Measurements from ENCODE around the gene CYBC1. TPM values are rescaled to one million over a fixed set of nuclear protein-coding genes. Genes with fewer than 3 reads are reported as not detected.

The CYBC1 gene
- total and polyA plus RNA-seq, 4 donors: 23.2 to 45.6 (median 34.9) TPM

DNA sequence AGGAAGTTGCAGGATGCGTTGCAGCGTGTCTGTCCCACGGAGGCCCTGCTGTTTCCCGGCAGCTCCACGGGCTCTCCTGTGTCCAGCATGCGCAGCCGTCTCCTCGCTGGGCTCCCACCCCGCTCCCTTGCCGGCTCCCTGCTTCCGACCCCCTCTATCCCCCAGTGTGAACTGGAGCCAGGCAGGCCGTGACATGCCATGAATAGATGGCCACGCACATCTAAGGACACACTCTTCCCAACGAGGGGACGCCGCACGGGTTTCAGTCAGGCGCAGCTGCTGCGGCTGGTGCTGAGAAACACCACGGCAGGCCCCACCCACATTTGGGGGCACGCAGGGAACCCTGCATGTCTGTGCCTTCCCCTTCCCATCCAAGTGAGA lies 41.6 kb downstream of the CYBC1 start:
- TF ChIP-seq SP1 (IDR thresholded peaks at IDR 0.05) (no peak), GABPA (IDR thresholded peaks at IDR 0.05 in 1 of 2, conservative IDR thresholded peaks at IDR 0.05 in 1 of 2) (no peak), NR2F2 (IDR thresholded peaks at IDR 0.05) (no peak), YY1 (IDR thresholded peaks at IDR 0.05) (no peak), FOXA1 (IDR thresholded peaks at IDR 0.05) (no peak), RXRA (IDR thresholded peaks at IDR 0.05) (no peak), HNF4A (conservative IDR thresholded peaks at IDR 0.05) (no peak)
- TF ChIP-seq, protein P1, sequence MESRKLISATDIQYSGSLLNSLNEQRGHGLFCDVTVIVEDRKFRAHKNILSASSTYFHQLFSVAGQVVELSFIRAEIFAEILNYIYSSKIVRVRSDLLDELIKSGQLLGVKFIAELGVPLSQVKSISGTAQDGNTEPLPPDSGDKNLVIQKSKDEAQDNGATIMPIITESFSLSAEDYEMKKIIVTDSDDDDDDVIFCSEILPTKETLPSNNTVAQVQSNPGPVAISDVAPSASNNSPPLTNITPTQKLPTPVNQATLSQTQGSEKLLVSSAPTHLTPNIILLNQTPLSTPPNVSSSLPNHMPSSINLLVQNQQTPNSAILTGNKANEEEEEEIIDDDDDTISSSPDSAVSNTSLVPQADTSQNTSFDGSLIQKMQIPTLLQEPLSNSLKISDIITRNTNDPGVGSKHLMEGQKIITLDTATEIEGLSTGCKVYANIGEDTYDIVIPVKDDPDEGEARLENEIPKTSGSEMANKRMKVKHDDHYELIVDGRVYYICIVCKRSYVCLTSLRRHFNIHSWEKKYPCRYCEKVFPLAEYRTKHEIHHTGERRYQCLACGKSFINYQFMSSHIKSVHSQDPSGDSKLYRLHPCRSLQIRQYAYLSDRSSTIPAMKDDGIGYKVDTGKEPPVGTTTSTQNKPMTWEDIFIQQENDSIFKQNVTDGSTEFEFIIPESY (IDR thresholded peaks at IDR 0.05): no peak
- TF ChIP-seq, protein P2, sequence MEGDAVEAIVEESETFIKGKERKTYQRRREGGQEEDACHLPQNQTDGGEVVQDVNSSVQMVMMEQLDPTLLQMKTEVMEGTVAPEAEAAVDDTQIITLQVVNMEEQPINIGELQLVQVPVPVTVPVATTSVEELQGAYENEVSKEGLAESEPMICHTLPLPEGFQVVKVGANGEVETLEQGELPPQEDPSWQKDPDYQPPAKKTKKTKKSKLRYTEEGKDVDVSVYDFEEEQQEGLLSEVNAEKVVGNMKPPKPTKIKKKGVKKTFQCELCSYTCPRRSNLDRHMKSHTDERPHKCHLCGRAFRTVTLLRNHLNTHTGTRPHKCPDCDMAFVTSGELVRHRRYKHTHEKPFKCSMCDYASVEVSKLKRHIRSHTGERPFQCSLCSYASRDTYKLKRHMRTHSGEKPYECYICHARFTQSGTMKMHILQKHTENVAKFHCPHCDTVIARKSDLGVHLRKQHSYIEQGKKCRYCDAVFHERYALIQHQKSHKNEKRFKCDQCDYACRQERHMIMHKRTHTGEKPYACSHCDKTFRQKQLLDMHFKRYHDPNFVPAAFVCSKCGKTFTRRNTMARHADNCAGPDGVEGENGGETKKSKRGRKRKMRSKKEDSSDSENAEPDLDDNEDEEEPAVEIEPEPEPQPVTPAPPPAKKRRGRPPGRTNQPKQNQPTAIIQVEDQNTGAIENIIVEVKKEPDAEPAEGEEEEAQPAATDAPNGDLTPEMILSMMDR (IDR thresholded peaks at IDR 0.05; ENCODE audit: low read depth, low read length, missing input control): no peak
- TF ChIP-seq, protein P3, sequence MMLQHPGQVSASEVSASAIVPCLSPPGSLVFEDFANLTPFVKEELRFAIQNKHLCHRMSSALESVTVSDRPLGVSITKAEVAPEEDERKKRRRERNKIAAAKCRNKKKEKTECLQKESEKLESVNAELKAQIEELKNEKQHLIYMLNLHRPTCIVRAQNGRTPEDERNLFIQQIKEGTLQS (IDR thresholded peaks at IDR 0.05): no peak
- WGBS: 97% methylated on average over 21 of the region's 21 CpGs
- peaks cover 0 to 12% (median under 1%) of the 10 kb centered on the region in 4 donors for H3K36me3 ChIP-seq (ENCODE audit: control insufficient read depth in 4 of 4, insufficient read depth in 3 of 4, low read depth in 1 of 4, low read length in 3 of 4)
- H3K4me3 ChIP-seq (ENCODE audit: low read depth in 1 of 3, low read length in 3 of 3): no peak overlapping the region
- no peaks in the 10 kb centered on the region for H3K9me3 ChIP-seq (ENCODE audit: control insufficient read depth in 4 of 4, low read length in 3 of 4)
- H3K27ac ChIP-seq (ENCODE audit: low read depth in 1 of 2, low read length in 2 of 2): no peak overlapping the region
- H3K27me3 ChIP-seq (ENCODE audit: control insufficient read depth in 4 of 4, insufficient read depth in 4 of 4, low read length in 3 of 4): no peaks in the 10 kb centered on the region
- no peak overlapping the region for H3K9ac ChIP-seq (ENCODE audit: low read depth in 1 of 2, low read length in 2 of 2)
- H3K4me1 ChIP-seq (ENCODE audit: control insufficient read depth in 4 of 4, insufficient read depth in 4 of 4, low read length in 3 of 4): peaks cover 2 to 15% (median 11%) of the 10 kb centered on the region in 4 donors
- no peak for DNase-seq (ENCODE audit: low spot score)

DNA sequence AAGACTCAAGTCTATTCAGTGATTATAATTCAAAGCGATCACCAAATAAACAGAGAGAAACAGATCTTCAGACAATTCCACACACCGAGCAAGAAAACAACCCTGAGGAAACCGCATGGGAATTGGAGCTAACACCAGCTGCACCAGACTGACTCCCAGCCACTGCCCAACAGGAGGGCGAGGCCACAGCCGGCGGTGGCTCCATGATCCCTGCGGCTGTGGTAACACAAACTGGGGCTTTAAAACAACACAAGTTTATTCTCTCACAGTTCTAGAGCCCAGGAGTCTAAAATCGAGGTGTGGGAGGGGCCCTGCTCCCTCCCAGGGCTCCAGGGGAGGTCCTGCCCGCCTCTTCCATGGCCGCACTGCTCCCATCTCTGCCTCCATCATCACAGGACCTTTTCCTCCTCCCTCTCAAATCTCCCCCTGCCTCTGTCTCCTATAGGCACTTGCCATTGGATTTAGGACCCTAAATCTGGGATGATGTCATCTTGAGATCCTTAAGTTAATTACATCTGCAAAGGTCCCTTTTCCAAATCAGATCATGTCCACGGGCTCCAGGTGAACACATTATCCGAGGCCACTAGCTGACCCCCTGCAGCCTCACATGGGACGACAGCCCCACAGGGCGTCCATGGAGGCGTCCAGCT lies 42.1 kb downstream of the CYBC1 start:
- Histone ChIP-seq H3K9ac (ENCODE audit: low read depth in 1 of 2, low read length in 2 of 2) (no peak overlapping the region), H3K27ac (ENCODE audit: low read depth in 1 of 2, low read length in 2 of 2) (no peak overlapping the region), H3K9me3 (ENCODE audit: control insufficient read depth in 4 of 4, low read length in 3 of 4) (no peaks in the 10 kb centered on the region), H3K4me1 (ENCODE audit: control insufficient read depth in 4 of 4, insufficient read depth in 4 of 4, low read length in 3 of 4) (peaks cover 2 to 15% (median 11%) of the 10 kb centered on the region in 4 donors), H3K27me3 (ENCODE audit: control insufficient read depth in 4 of 4, insufficient read depth in 4 of 4, low read length in 3 of 4) (no peaks in the 10 kb centered on the region), H3K36me3 (ENCODE audit: control insufficient read depth in 4 of 4, insufficient read depth in 3 of 4, low read depth in 1 of 4, low read length in 3 of 4) (peaks cover 0 to 16% (median 2%) of the 10 kb centered on the region in 4 donors), H3K4me3 (ENCODE audit: low read depth in 1 of 3, low read length in 3 of 3) (no peak overlapping the region)
- DNase-seq (ENCODE audit: low spot score): no peak
- TF ChIP-seq FOXA2 (IDR thresholded peaks at IDR 0.05): no peak
- TF ChIP-seq GABPA (IDR thresholded peaks at IDR 0.05 in 1 of 2, conservative IDR thresholded peaks at IDR 0.05 in 1 of 2): no peak
- TF ChIP-seq YY1 (IDR thresholded peaks at IDR 0.05): no peak
- TF ChIP-seq TAF1 (conservative IDR thresholded peaks at IDR 0.05): no peak
- TF ChIP-seq HNF4A (conservative IDR thresholded peaks at IDR 0.05): no peak
- TF ChIP-seq NR2F2 (IDR thresholded peaks at IDR 0.05): no peak
- TF ChIP-seq EGR1 (IDR thresholded peaks at IDR 0.05; ENCODE audit: low read depth in 2 of 2): no peak
- TF ChIP-seq, protein P4, sequence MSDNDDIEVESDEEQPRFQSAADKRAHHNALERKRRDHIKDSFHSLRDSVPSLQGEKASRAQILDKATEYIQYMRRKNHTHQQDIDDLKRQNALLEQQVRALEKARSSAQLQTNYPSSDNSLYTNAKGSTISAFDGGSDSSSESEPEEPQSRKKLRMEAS (IDR thresholded peaks at IDR 0.05): no peak
- TF ChIP-seq, protein P3 (IDR thresholded peaks at IDR 0.05): no peak
- TF ChIP-seq RAD21 (IDR thresholded peaks at IDR 0.05): no peak
- no peak for TF ChIP-seq JUND (IDR thresholded peaks at IDR 0.05)
- TF ChIP-seq, protein P1 (IDR thresholded peaks at IDR 0.05): no peak
- TF ChIP-seq, protein P2 (IDR thresholded peaks at IDR 0.05; ENCODE audit: low read depth, low read length, missing input control): no peak
- 91% methylated on average over 15 of the region's 15 CpGs for WGBS

Data from liver (tissue), 9 donors.